HG03432 (cell line): ENCODE results near the gene RGPD3.

Experiments
- ATAC-seq: cut with Tn5 transposase; IDR thresholded peaks from one replicate; pipeline ENCODE4 v1.9.1; 2021; ENCODE audit warnings: mild to moderate bottlenecking, moderate library complexity; ENCODE audit not compliant: unreplicated experiment

Gene RGPD3

GRCh38 chr2:106344302-106344701, 123.9 kb downstream of the RGPD3 start:
- no peak for ATAC-seq

DNA sequence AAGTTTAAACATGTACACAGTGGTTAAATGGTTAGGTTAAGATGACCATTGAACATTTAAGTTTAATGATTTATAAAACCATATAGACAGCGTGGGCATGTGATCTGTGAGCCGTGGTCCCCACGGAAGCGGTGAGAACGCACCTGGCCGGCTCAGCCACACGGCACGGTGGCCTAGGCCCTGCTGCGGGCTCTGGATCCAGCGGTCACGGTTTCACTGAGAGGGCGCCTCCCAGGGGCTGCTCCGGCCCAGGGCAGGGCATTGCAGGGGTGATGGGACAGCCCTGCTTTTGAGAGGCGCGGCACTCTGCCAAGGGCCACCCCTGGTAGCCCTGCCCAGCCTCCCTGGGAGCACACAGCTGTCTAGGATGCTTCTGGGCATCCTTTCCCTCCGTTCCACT, 124.9 kb downstream of the RGPD3 start:
- ATAC-seq: no peak

GRCh38 chr2:106342831-106343251, 125.4 kb downstream of the RGPD3 start:
- no peak for ATAC-seq

DNA sequence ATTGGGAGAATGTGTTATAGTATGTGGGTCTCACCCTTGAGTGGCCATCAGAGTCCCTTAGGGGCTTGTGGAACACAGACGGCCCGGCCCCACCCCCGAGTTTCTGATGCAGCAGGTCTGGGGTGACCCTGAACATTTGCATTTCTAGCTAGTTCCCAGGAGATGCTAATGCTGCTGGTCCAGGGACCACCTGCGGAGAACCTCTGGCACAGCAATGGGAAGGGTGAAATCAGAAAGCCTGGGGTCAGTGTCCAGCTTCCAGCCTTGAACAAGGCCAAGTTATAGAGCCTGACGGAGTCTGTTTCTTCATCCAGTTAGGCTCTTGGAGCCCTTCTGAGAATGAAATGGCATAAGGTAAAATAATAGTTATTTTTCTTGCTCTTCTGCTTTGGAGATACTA, 126.5 kb downstream of the RGPD3 start:
- ATAC-seq: no peak
